Type B pancreatic cell (in vitro differentiated cells): ENCODE measurements around the gene PIEZO1. TPM values are rescaled to one million over a fixed set of nuclear protein-coding genes. Genes with fewer than 3 reads are reported as not detected.

ENCODE experiments used
- DNase-seq: peaks from one replicate; pipeline ENCODE4 v3.0.0; 2021; ENCODE audit warnings: mixed read lengths; ENCODE audit not compliant: unreplicated experiment; ENCODE audit errors: extremely low spot score
- H3K27ac Mint-ChIP-seq: 2 replicates; pipeline ENCODE4 v1.8.0; 2021; ENCODE audit warnings: mild to moderate bottlenecking, mixed read lengths
- H3K27me3 Mint-ChIP-seq: 2 replicates; pipeline ENCODE4 v1.8.0; 2021; ENCODE audit warnings: mixed read lengths
- H3K36me3 Mint-ChIP-seq: 2 replicates; pipeline ENCODE4 v1.8.0; 2021; ENCODE audit warnings: mixed read lengths
- H3K4me1 Mint-ChIP-seq: one replicate; pipeline ENCODE4 v1.8.0; 2021; ENCODE audit warnings: mixed read lengths; ENCODE audit not compliant: unreplicated experiment
- H3K4me3 Mint-ChIP-seq: 2 replicates; pipeline ENCODE4 v1.8.0; 2021; ENCODE audit warnings: mild to moderate bottlenecking, mixed read lengths
- H3K9me3 Mint-ChIP-seq: 2 replicates; pipeline ENCODE4 v1.8.0; 2021; ENCODE audit warnings: mixed read lengths
- total RNA-seq: library from RNA; stranded (reverse); gene quantifications from 2 replicates; pipeline ENCODE4 v1.2.1, GENCODE V29; 2021; ENCODE audit warnings: low replicate concordance
- TF ChIP-seq, protein P1 (sequence below): fragments of 200-600 bp; sonication (generic); conservative IDR thresholded peaks from 2 replicates; pipeline ENCODE4 v1.5.0; 2021; ENCODE audit warnings: antibody characterized with exemption, mild to moderate bottlenecking

The PIEZO1 gene
- total RNA-seq, 1 donor from 2014 or later = 33.3 TPM

DNA sequence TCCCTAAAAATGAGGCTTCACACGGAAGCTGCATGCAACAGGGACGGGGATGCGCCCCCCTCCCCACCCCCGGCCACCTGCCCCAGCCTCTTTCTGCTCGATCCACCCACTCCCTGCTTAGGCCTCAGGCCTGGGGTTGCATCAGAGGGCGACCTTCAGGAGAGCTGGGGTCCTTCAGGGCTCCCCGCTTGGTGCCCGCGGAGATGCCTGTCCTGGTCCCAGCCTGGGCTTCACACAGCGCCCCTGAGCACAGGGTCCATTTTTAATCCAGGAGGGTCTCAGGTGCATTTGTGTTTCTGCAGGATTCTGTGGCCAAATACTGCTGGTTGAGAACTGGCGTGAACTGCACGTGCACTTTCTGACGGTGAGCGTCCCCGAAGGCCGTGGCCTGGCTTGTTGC, 34.1 kb upstream of the PIEZO1 start:
- no peaks in the 10 kb centered on the region for H3K9me3 Mint-ChIP-seq
- no peak overlapping the region for H3K4me3 Mint-ChIP-seq
- TF ChIP-seq, protein P1, sequence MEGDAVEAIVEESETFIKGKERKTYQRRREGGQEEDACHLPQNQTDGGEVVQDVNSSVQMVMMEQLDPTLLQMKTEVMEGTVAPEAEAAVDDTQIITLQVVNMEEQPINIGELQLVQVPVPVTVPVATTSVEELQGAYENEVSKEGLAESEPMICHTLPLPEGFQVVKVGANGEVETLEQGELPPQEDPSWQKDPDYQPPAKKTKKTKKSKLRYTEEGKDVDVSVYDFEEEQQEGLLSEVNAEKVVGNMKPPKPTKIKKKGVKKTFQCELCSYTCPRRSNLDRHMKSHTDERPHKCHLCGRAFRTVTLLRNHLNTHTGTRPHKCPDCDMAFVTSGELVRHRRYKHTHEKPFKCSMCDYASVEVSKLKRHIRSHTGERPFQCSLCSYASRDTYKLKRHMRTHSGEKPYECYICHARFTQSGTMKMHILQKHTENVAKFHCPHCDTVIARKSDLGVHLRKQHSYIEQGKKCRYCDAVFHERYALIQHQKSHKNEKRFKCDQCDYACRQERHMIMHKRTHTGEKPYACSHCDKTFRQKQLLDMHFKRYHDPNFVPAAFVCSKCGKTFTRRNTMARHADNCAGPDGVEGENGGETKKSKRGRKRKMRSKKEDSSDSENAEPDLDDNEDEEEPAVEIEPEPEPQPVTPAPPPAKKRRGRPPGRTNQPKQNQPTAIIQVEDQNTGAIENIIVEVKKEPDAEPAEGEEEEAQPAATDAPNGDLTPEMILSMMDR = no peak
- DNase-seq = no peak
- no peaks in the 10 kb centered on the region for H3K36me3 Mint-ChIP-seq
- no peaks in the 10 kb centered on the region for H3K4me1 Mint-ChIP-seq
- H3K27me3 Mint-ChIP-seq = no peaks in the 10 kb centered on the region
- no peak overlapping the region for H3K27ac Mint-ChIP-seq

DNA sequence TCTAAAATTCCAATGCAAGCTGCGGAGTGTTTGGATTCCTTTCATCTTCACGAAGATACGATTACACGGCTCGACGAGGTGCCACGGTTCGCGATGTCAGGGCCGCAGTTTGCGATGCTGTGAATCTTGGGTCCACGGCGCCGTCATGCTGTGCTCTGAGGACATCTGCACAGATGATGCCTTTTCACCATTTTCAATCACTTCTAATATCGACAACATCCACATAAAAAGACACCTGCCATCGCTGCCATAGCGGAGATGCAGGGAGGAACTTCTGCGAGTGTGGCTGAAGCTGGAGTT, 33.5 kb upstream of the PIEZO1 start:
- Mint-ChIP-seq H3K27me3 (no peaks in the 10 kb centered on the region), H3K27ac (no peak overlapping the region), H3K9me3 (no peaks in the 10 kb centered on the region), H3K4me3 (no peak overlapping the region), H3K4me1 (peaks cover 3% of the 10 kb centered on the region), H3K36me3 (no peaks in the 10 kb centered on the region)
- no peak for DNase-seq
- TF ChIP-seq, protein P1 = no peak

DNA sequence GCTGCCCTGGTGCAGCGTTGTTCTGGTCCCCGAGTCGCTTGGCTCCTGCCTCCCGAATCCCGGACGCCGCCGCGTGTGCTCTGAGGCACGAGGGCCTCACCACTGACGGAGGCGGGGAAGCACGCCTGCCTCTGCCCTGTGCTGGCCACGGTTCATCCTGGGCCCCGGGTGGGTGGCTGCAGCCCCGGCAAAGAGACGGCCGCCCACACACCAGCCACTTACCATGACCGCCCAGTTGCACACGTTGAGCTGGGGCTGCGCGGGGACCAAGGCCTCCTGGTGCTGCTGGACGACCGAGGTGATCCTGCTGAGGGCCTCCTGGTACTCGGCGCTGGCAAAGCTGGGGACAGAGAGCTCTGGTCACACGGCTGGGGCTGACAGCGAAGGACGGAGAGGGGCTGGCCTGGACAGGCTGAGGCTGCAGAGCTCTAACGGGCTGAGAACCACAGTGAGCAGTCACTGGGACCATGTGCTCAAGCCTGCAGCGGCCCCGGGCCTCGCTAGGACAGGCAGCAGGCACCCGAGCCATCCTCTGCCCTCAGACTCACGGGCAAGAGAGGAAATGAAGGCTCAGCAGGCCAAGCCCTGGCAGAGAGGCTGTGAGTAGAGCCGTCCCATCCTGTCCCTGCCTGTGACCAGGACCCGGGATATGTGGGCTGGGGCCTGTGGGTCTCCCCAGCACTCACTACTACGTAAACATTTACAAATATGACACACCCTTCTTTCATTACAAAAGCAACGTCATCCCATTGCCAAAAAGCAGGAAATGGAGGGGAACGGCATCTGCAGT, 33.0 kb upstream of the PIEZO1 start:
- Mint-ChIP-seq H3K27ac (no peak overlapping the region), H3K9me3 (no peaks in the 10 kb centered on the region), H3K27me3 (no peaks in the 10 kb centered on the region), H3K4me1 (peaks cover 3% of the 10 kb centered on the region), H3K36me3 (no peaks in the 10 kb centered on the region), H3K4me3 (no peak overlapping the region)
- TF ChIP-seq, protein P1 = no peak
- no peak for DNase-seq

DNA sequence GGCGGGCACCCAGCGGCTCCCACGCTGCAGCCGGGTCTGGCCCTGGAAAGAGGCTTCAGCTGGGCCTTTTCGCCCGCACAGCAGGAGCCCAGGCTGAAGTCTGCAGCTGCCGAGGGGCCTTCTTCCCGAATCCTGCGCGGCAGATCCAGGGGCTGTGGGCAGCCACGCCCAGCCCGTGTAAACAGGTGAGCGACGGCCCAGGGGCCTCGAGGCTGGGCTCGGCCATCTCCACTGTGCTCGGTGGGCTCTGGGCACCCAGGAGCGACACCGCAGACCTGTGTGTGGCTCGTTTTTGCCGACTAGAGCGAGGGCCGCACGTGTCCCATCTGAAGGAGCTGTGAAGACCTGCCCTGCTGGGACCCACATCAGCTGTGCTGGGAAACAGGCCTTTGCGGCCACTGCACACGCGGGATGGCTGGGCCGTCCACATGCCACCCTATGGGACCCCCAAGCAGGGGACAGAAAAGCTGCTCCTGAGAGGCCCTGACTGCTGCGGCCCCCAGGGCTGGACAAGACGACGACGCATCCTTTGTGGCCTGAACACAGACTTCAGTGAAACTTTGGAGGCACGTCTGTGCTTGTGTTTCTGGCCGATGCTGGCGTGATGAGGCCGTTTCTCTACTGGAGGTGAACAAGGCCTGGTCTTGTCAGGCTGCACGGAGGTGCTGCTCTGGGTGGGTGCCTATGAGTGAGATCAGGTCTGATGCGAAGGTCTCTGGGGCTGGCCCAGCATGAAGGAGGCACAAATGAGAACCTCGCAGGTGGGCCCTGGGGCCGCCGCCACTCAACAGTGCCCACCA, 31.9 kb upstream of the PIEZO1 start:
- TF ChIP-seq, protein P1 = no peak
- H3K4me3 Mint-ChIP-seq = no peak overlapping the region
- no peak for DNase-seq
- H3K27ac Mint-ChIP-seq = no peak overlapping the region
- H3K4me1 Mint-ChIP-seq = peaks cover 3% of the 10 kb centered on the region
- no peaks in the 10 kb centered on the region for H3K27me3 Mint-ChIP-seq
- no peaks in the 10 kb centered on the region for H3K9me3 Mint-ChIP-seq
- no peaks in the 10 kb centered on the region for H3K36me3 Mint-ChIP-seq

DNA sequence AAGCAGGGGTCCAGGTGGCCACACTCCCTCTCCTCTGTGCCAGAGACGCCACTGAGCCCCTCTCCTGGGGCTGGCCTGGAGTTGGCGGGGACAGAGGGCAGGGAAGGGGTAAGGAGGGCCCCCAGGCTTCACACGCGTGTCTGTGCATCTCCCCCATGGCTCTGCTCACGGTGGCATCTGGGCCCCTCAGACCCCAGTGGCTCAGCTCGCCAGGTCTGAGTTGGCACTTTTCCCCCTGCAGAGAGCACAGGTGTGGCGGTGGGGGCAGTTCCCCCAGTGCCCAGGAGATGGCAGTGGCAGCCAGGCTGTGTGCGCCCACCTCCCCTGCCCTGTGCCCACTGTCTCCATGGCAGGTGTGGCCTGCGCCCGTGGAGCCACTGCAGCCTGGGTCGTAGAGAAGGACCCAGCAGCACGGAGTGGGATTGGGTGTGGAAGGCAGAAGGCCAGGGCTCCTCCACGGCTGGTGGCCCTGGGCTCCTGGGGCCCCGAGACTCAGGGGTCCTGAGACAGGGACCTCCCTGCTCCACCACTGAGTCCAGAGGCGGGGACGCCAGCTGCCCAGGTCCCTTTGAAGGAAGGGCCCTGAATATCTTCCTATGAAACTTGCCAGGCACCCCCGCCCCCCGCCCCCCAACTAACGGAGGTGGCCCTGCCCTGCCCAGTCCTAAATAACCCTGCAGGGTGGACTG, 31.0 kb upstream of the PIEZO1 start:
- no peaks in the 10 kb centered on the region for H3K36me3 Mint-ChIP-seq
- no peaks in the 10 kb centered on the region for H3K9me3 Mint-ChIP-seq
- H3K27ac Mint-ChIP-seq = no peak overlapping the region
- H3K4me3 Mint-ChIP-seq = no peak overlapping the region
- H3K27me3 Mint-ChIP-seq = no peaks in the 10 kb centered on the region
- TF ChIP-seq, protein P1 = peak; percentile 79
- DNase-seq = no peak
- H3K4me1 Mint-ChIP-seq = peaks cover 3% of the 10 kb centered on the region
